Fibroblast of lung (primary cell): ENCODE data around the gene KCNH2. TPM values are rescaled to one million over a fixed set of nuclear protein-coding genes. Genes with fewer than 3 reads are reported as not detected.

Experiments
- DNase-seq, 2 donors: peaks; one replicate each; pipeline versions ENCODE4 v3.0.0 to v3.0.0-alpha.2; 2010; ENCODE audit warnings: low read depth in 2 of 2
- H2AFZ ChIP-seq: 2 replicates; pipeline ENCODE4 v1.5.1; 2012; ENCODE audit warnings: low read length, control low read depth, inconsistent platforms
- H3K27ac ChIP-seq: 2 replicates; pipeline ENCODE4 v1.5.1; 2011; ENCODE audit warnings: low read length, control low read depth; ENCODE audit not compliant: insufficient read depth
- H3K27me3 ChIP-seq: 2 replicates; pipeline ENCODE4 v1.5.1; 2011; ENCODE audit warnings: mild to moderate bottlenecking, low read length; ENCODE audit not compliant: control insufficient read depth, insufficient read depth
- H3K36me3 ChIP-seq: 2 replicates; pipeline ENCODE4 v1.5.1; 2011; ENCODE audit warnings: low read length; ENCODE audit not compliant: control insufficient read depth, insufficient read depth
- H3K4me1 ChIP-seq: 2 replicates; pipeline ENCODE4 v1.5.1; 2011; ENCODE audit warnings: low read length; ENCODE audit not compliant: control insufficient read depth, insufficient read depth; ENCODE audit errors: extremely low read depth
- H3K4me2 ChIP-seq: 2 replicates; pipeline ENCODE4 v1.5.1; 2011; ENCODE audit warnings: low read length, control low read depth; ENCODE audit not compliant: insufficient read depth; ENCODE audit errors: extremely low read depth
- H3K4me3 ChIP-seq, 4 experiments: fragments of 200-600 bp in 1 of 4; sonication (generic) in 1 of 4; replicated peaks in 1 of 4; 2 replicates each; pipeline ENCODE4 v1.5.1; 2011 to 2016; ENCODE audit warnings: low read length in 4 of 4, low read depth in 3 of 4, mild to moderate bottlenecking in 3 of 4, control low read depth in 2 of 4, inconsistent platforms in 1 of 4, mixed read lengths in 1 of 4; ENCODE audit not compliant: insufficient read depth in 1 of 4; ENCODE audit errors: control extremely low read depth in 1 of 4
- H3K79me2 ChIP-seq: 2 replicates; pipeline ENCODE4 v1.5.1; 2012; ENCODE audit warnings: mild to moderate bottlenecking, low read length, inconsistent platforms; ENCODE audit not compliant: control insufficient read depth, insufficient read depth
- H3K9ac ChIP-seq: 2 replicates; pipeline ENCODE4 v1.5.1; 2011; ENCODE audit warnings: mild to moderate bottlenecking, low read length, control low read depth; ENCODE audit not compliant: insufficient read depth
- H3K9me3 ChIP-seq: 2 replicates; pipeline ENCODE4 v1.5.1; 2012; ENCODE audit warnings: low read depth, low read length; ENCODE audit not compliant: control insufficient read depth, insufficient read depth
- H4K20me1 ChIP-seq: 2 replicates; pipeline ENCODE4 v1.5.1; 2011; ENCODE audit warnings: low read length; ENCODE audit not compliant: control insufficient read depth, insufficient read depth; ENCODE audit errors: extremely low read depth
- EZH2 ChIP-seq: IDR thresholded peaks from 2 replicates; pipeline ENCODE4 v1.5.1; 2012; ENCODE audit warnings: low read length, control low read depth, mild to moderate bottlenecking; ENCODE audit errors: missing control alignments
- polyA plus RNA-seq, 2 donors: library from polyadenylated mRNA; depleted of rRNA in 1 of 2; stranded (reverse) in 1 of 2; unstranded in 1 of 2; fragments of >200 nt; gene quantifications; 2 replicates each; pipeline ENCODE4 v1.2.1, GENCODE V29; 2011 to 2012; ENCODE audit warnings: missing spikeins in 1 of 2
- total RNA-seq: library from RNA; depleted of rRNA; stranded (reverse); fragments of >200 nt; gene quantifications from 2 replicates; pipeline ENCODE4 v1.2.1, GENCODE V29; 2014
- TF ChIP-seq, protein P1 (sequence below), 2 donors: IDR thresholded peaks in 1 of 2; conservative IDR thresholded peaks in 1 of 2; 1 replicate in 1 of 2; 2 replicates in 1 of 2; pipeline ENCODE4 v1.5.1; 2011 to 2012; ENCODE audit warnings: low read length in 2 of 2, control low read depth in 1 of 2, inconsistent platforms in 1 of 2, low read depth in 1 of 2, mild to moderate bottlenecking in 1 of 2

KCNH2 gene
- total and polyA plus RNA-seq, 2 donors (not counting 1 experiment from before 2014, with no cell fraction given), result 0.15 to 6.1 TPM

DNA sequence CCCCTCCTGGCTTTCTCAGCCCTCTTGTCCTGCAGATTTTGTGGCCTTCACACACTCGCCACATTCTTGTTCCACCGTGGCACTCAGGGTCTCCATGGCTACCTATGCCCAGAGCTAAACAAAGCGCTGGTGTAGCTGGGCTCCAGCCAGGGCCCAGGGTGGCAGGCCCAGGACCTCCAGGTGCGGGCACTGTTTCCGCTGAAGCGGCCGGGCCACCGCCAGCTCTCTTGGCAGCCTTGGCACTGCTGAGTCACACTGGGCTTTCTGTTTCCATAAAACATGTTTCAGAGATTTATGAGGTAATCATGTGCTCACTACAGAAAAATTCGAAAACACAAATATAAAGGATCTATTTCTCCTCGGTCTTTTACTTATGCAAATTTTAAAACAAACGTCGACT, 74.5 kb downstream of the KCNH2 start:
- Histone ChIP-seq H3K4me2 (peak overlapping the region; percentile 35), H3K9me3 (no peaks in the 10 kb centered on the region)

DNA sequence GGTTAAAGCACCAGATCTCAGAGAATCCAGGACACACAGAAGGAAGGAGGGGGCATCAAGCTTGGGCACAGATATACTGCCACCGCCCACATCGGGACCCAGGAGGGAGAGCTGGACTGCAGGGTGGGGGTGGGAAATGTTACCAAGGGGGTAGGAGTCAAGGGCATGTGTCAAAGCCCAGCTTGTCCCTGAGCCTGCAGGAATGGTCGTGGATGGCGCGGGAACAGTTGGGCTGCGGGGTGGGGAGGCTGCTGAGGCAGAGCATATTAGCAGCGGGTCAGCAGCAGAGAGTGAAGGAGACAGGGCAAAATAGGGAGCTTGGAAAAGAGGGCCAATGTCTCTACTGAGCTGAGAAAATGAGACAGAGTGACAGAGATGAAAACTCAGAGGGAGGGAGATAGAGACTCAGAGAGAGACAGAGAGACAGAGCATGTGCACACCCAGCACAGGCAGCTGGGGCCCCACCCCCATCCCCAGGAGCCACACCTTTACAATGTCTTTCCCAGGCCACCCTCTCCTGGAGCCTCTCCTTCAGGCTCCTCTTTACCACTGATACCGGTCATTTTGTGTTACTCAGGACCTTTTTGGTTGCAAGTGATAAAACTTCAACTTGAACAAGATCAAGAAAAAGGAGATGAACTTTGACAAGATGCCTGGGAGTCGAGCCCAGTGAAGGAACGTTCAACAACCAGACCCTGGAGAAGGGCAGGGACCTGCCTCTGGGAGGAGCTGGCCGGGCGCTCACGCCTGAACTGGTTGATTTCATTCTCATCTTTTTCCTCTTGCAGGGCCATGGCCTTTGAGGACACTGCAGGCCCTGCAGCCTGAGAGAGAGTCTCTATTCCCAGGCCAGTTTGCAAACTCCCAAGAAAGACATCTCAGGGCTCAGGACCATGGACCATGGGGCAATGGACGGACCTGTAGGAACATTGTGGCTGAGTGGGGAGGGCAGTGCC, 75.8 kb downstream of the KCNH2 start:
- no peak for DNase-seq
- Histone ChIP-seq H3K4me1 (peaks cover 2% of the 10 kb centered on the region), H3K27me3 (no peaks in the 10 kb centered on the region), H3K27ac (no peak overlapping the region), H2AFZ (no peak overlapping the region), H3K9ac (no peak overlapping the region), H3K4me2 (no peak overlapping the region), H3K79me2 (no peaks in the 10 kb centered on the region), H3K4me3 (no peak overlapping the region), H3K36me3 (no peaks in the 10 kb centered on the region), H4K20me1 (no peaks in the 10 kb centered on the region), H3K9me3 (no peaks in the 10 kb centered on the region)
- TF ChIP-seq EZH2, result no peak
- TF ChIP-seq, protein P1, sequence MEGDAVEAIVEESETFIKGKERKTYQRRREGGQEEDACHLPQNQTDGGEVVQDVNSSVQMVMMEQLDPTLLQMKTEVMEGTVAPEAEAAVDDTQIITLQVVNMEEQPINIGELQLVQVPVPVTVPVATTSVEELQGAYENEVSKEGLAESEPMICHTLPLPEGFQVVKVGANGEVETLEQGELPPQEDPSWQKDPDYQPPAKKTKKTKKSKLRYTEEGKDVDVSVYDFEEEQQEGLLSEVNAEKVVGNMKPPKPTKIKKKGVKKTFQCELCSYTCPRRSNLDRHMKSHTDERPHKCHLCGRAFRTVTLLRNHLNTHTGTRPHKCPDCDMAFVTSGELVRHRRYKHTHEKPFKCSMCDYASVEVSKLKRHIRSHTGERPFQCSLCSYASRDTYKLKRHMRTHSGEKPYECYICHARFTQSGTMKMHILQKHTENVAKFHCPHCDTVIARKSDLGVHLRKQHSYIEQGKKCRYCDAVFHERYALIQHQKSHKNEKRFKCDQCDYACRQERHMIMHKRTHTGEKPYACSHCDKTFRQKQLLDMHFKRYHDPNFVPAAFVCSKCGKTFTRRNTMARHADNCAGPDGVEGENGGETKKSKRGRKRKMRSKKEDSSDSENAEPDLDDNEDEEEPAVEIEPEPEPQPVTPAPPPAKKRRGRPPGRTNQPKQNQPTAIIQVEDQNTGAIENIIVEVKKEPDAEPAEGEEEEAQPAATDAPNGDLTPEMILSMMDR (conservative IDR thresholded peaks at IDR 0.05 in 1 of 2, IDR thresholded peaks at IDR 0.05 in 1 of 2; ENCODE audit: low read depth in 1 of 2, low read length in 2 of 2), result no peak

More for the DNA sequence above, 74.5 kb downstream of the KCNH2 start:
- Histone ChIP-seq H2AFZ (no peak overlapping the region), H3K79me2 (no peaks in the 10 kb centered on the region), H3K36me3 (no peaks in the 10 kb centered on the region), H3K9ac (no peak overlapping the region), H4K20me1 (no peaks in the 10 kb centered on the region), H3K4me1 (peaks cover 2% of the 10 kb centered on the region), H3K27me3 (no peaks in the 10 kb centered on the region), H3K4me3 (no peak overlapping the region), H3K27ac (no peak overlapping the region)
- DNase-seq, result peak; percentile 71 to 78
- TF ChIP-seq, protein P1 (conservative IDR thresholded peaks at IDR 0.05 in 1 of 2, IDR thresholded peaks at IDR 0.05 in 1 of 2; ENCODE audit: low read depth in 1 of 2, low read length in 2 of 2), result no peak
- no peak for TF ChIP-seq EZH2

DNA sequence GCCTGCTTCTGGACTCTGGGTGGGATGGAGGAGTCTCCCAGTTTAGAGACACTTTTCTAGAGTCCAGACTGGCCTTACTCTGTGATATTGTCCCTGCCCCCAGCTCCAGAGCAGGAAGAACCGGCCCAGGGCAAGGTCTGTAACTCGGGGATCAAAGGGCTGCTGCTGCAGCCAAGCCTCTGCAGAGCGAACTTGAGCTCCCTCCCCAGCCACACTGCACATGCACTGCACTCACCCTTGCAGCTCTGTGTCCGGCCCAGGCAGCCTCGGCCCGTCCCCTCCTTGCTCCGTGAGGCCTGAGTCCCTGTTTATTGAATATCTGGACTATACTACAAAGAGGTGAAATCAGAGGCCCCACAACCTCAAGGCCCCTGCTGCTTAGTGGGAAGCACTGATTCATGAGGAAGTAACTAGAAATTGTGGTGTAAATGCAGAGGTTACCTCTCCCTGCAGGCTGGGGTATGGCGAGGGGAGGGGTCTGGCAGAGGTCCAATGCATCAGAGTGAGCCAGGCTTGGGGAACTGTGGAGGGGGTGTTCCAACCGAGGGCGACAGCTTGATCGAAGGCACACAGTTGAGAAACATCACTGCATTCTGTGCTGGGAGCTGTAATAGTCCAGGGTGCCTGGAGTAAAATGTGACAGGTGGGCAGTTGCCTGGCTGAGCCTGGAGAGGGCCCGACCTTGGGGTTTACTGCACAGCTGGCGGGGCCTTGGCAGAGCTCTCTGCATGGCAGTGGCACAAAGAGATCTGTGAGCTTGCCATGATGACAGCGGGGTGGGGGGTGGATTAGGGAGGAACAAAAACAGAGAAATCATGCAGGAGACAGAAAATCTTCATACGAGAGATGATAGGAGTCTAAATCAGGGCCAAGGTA, 76.7 kb downstream of the KCNH2 start:
- no peak for DNase-seq
- Histone ChIP-seq H3K27me3 (no peaks in the 10 kb centered on the region), H3K9me3 (no peaks in the 10 kb centered on the region), H3K79me2 (no peaks in the 10 kb centered on the region), H4K20me1 (no peaks in the 10 kb centered on the region), H3K27ac (no peak overlapping the region), H3K9ac (no peak overlapping the region), H3K4me2 (no peak overlapping the region), H2AFZ (no peak overlapping the region), H3K4me3 (no peak overlapping the region), H3K4me1 (peaks cover 2% of the 10 kb centered on the region), H3K36me3 (no peaks in the 10 kb centered on the region)
- TF ChIP-seq EZH2, result no peak
- TF ChIP-seq, protein P1 (conservative IDR thresholded peaks at IDR 0.05 in 1 of 2, IDR thresholded peaks at IDR 0.05 in 1 of 2; ENCODE audit: low read depth in 1 of 2, low read length in 2 of 2), result no peak
